Thoracic aorta (tissue), 2 donors: ENCODE measurements around the gene HOXC6. TPM values are rescaled to one million over a fixed set of nuclear protein-coding genes. Genes with fewer than 3 reads are reported as not detected.

Experiments used
- ATAC-seq: fragments of 150-250 bp; one replicate; pipeline ENCODE4 v1.8.0; 2017; ENCODE audit warnings: low read depth; ENCODE audit not compliant: insufficient number of reproducible peaks, low FRiP score
- DNase-seq: peaks from one replicate; pipeline ENCODE4 v3.0.0-alpha.2; 2020; ENCODE audit warnings: low spot score
- H3K27ac ChIP-seq, 2 donors: fragments of 200-600 bp; sonication (generic); 1 replicate in 1 of 2; 2 replicates in 1 of 2; pipeline ENCODE4 v1.5.1; 2016; ENCODE audit warnings: mild to moderate bottlenecking in 2 of 2, moderate library complexity in 2 of 2
- H3K27me3 ChIP-seq: fragments of 200-600 bp; sonication (generic); replicated peaks from 2 replicates; pipeline ENCODE4 v1.6.0; 2016; ENCODE audit warnings: mild to moderate bottlenecking; ENCODE audit not compliant: insufficient read depth
- H3K36me3 ChIP-seq: fragments of 200-600 bp; sonication (generic); one replicate; pipeline ENCODE4 v1.5.1; 2016
- H3K4me1 ChIP-seq, 2 donors: fragments of 200-600 bp; sonication (generic); 1 replicate in 1 of 2; 2 replicates in 1 of 2; pipeline versions ENCODE4 v1.5.1 to v1.6.0; 2016; ENCODE audit warnings: low read depth in 2 of 2, mild to moderate bottlenecking in 1 of 2; ENCODE audit not compliant: control insufficient read depth in 1 of 2
- H3K4me3 ChIP-seq: fragments of 200-600 bp; sonication (generic); 2 replicates; pipeline ENCODE4 v1.5.1; 2016; ENCODE audit warnings: mild to moderate bottlenecking
- H3K9me3 ChIP-seq: fragments of 200-600 bp; sonication (generic); 2 replicates; pipeline ENCODE4 v1.5.1; 2016
- CTCF ChIP-seq: fragments of 200-600 bp; sonication (generic); IDR thresholded peaks from one replicate; pipeline ENCODE4 v1.5.1; 2019; ENCODE audit warnings: antibody characterized with exemption
- total RNA-seq, 2 donors: library from RNA; depleted of rRNA; stranded (reverse); fragments of >200 nt; gene quantifications; one replicate each; pipeline versions ENCODE4 v1.1.0 to v1.2.3, GENCODE V29; 2016

HOXC6 gene
- total RNA-seq, 2 donors from 2014 or later, result not detected

DNA sequence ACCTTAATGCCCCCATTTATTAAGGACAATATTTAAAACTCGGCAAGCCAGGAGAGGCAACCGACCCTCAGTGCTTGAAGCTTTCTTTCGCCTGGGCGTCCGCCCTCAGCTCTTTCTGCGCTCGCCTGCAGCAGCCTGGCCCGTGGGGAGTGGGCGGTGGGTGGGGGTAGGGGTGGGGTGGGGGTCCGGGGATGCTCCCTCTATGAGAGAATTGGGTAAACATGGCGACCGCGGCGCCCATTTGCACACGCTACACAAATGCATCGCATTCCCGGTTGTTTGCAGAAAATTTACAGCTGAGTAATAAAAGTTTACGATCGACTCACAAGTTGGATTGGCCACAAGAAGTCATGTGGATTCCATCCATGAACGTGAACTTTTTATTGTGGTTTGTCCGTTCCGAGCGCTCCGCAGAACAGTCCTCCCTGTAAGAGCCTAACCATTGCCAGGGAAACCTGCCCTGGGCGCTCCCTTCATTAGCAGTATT lies 11.7 kb upstream of the HOXC6 start:
- H3K36me3 ChIP-seq, result no peaks in the 10 kb centered on the region
- peak overlapping the region; percentile 69 for H3K4me3 ChIP-seq
- no peak for DNase-seq
- peaks cover 14 to 26% of the 10 kb centered on the region in 2 donors for H3K4me1 ChIP-seq
- no peaks in the 10 kb centered on the region for H3K9me3 ChIP-seq
- ATAC-seq, result no peak
- peak overlapping the region in 1 of 2 donors; percentile 56 for H3K27ac ChIP-seq
- H3K27me3 ChIP-seq, result no peaks in the 10 kb centered on the region
- no peak for TF ChIP-seq CTCF

- Histone ChIP-seq H3K36me3 (no peaks in the 10 kb centered on the region), H3K4me3 (peak overlapping the region; percentile 69), H3K27ac (peak overlapping the region; percentile 81 to 98), H3K27me3 (no peaks in the 10 kb centered on the region), H3K4me1 (peaks cover 14 to 27% of the 10 kb centered on the region in 2 donors), H3K9me3 (no peaks in the 10 kb centered on the region)
- peak; percentile 7 for ATAC-seq
- no peak for DNase-seq
- TF ChIP-seq CTCF, result no peak
These were observed 11.0 kb upstream of the HOXC6 start for GRCh38 chr12:54017027-54017788.

- Histone ChIP-seq H3K36me3 (no peaks in the 10 kb centered on the region), H3K27me3 (no peaks in the 10 kb centered on the region)
These were observed 10.3 kb upstream of the HOXC6 start for GRCh38 chr12:54017878-54018467.

DNA sequence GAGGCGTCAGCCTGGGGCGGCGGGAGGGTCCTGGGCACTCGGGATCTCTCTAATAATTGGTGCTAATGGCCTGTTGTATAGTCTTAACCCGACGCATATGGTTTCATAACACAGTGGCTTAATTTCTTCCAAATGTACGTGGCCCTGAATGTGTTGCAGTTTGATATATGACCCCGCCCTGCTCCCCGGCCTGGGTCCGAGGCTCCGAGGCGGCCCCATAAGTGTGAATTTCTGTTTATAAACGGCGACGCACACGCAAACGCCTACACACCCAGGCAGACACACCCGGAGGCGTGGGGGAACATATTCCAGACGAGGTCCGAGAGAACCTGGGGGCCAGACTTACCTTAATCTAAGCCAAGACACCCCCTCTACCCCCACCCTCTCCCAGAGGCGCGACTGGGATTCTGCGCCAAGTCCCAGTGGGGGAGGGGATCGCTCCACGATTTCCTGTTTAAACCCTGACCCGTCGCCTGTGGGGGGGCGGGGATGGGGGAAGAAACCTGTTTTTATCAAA lies 9.7 kb upstream of the HOXC6 start:
- Histone ChIP-seq H3K9me3 (no peaks in the 10 kb centered on the region), H3K4me3 (peak overlapping the region; percentile 69), H3K27ac (peak overlapping the region; percentile 81 to 98), H3K36me3 (no peaks in the 10 kb centered on the region), H3K27me3 (no peaks in the 10 kb centered on the region), H3K4me1 (peaks cover 14 to 27% of the 10 kb centered on the region in 2 donors)
- DNase-seq (no peak), ATAC-seq (no peak)
- TF ChIP-seq CTCF, result no peak

More at GRCh38 chr12:54017878-54018467, 10.3 kb upstream of the HOXC6 start:
- DNase-seq (peak; percentile 46), ATAC-seq (peak; percentile 61)
- peaks cover 14 to 27% of the 10 kb centered on the region in 2 donors for H3K4me1 ChIP-seq
- peak overlapping the region; percentile 81 to 98 for H3K27ac ChIP-seq
- no peaks in the 10 kb centered on the region for H3K9me3 ChIP-seq
- peak overlapping the region; percentile 69 for H3K4me3 ChIP-seq
- no peak for TF ChIP-seq CTCF
